H9 (cell line): Measurements from ENCODE around the gene HSPA8. TPM values are rescaled to one million over a fixed set of nuclear protein-coding genes. Genes with fewer than 3 reads are reported as not detected.

ENCODE experiments used
- DNase-seq: peaks from one replicate; pipeline ENCODE4 v3.0.0-alpha.2; 2017
- H2AFZ ChIP-seq: one replicate; pipeline ENCODE4 v1.6.1; 2013; ENCODE audit warnings: mild to moderate bottlenecking, low read length, control low read depth, moderate library complexity
- H2AK5ac ChIP-seq: 2 replicates; pipeline ENCODE4 v1.6.1; 2013; ENCODE audit warnings: low read length, control low read depth, mixed read lengths; ENCODE audit not compliant: insufficient read length
- H2BK120ac ChIP-seq: one replicate; pipeline ENCODE4 v1.6.1; 2013; ENCODE audit warnings: low read depth, mild to moderate bottlenecking, low read length, control low read depth, inconsistent platforms; ENCODE audit not compliant: poor library complexity, severe bottlenecking
- H2BK12ac ChIP-seq: 2 replicates; pipeline ENCODE4 v1.6.1; 2013; ENCODE audit warnings: low read length, control low read depth, mixed read lengths, low read depth; ENCODE audit not compliant: insufficient read length
- H2BK15ac ChIP-seq: 2 replicates; pipeline ENCODE4 v1.6.1; 2013; ENCODE audit warnings: low read depth, low read length, control low read depth
- H2BK20ac ChIP-seq: one replicate; pipeline ENCODE4 v1.6.1; 2013; ENCODE audit warnings: low read depth, mild to moderate bottlenecking, low read length, control low read depth, inconsistent platforms; ENCODE audit not compliant: poor library complexity, severe bottlenecking
- H2BK5ac ChIP-seq: 2 replicates; pipeline ENCODE4 v1.6.1; 2013; ENCODE audit warnings: low read length, control low read depth, mixed read lengths; ENCODE audit not compliant: insufficient read length
- H3K14ac ChIP-seq: 2 replicates; pipeline ENCODE4 v1.6.1; 2013; ENCODE audit warnings: low read length, control low read depth; ENCODE audit not compliant: insufficient read depth
- H3K18ac ChIP-seq: 2 replicates; pipeline ENCODE4 v1.6.1; 2013; ENCODE audit warnings: low read depth, mild to moderate bottlenecking, mixed read lengths, low read length, control low read depth; ENCODE audit not compliant: insufficient read length
- H3K23ac ChIP-seq: 2 replicates; pipeline ENCODE4 v1.6.1; 2013; ENCODE audit warnings: low read length, control low read depth, mixed read lengths, low read depth; ENCODE audit not compliant: insufficient read length
- H3K23me2 ChIP-seq: 2 replicates; pipeline ENCODE4 v1.6.1; 2013; ENCODE audit warnings: low read depth, mild to moderate bottlenecking, mixed read lengths, low read length, control low read depth; ENCODE audit not compliant: insufficient read length, poor library complexity, severe bottlenecking
- H3K27ac ChIP-seq: 2 replicates; pipeline ENCODE4 v1.5.1; 2013; ENCODE audit warnings: low read length, control low read depth, mixed read lengths, low read depth; ENCODE audit not compliant: insufficient read length
- H3K27me3 ChIP-seq: 2 replicates; pipeline ENCODE4 v1.6.1; 2013; ENCODE audit warnings: low read length, control low read depth, inconsistent platforms; ENCODE audit not compliant: insufficient read depth
- H3K4ac ChIP-seq: 2 replicates; pipeline ENCODE4 v1.6.1; 2013; ENCODE audit warnings: low read depth, mild to moderate bottlenecking, control low read depth, inconsistent platforms, low read length, moderate library complexity
- H3K4me1 ChIP-seq: 2 replicates; pipeline ENCODE4 v1.6.1; 2013; ENCODE audit warnings: low read length, control low read depth, inconsistent platforms; ENCODE audit not compliant: insufficient read depth
- H3K4me2 ChIP-seq: 2 replicates; pipeline ENCODE4 v1.6.1; 2013; ENCODE audit warnings: low read length, control low read depth, mixed read lengths; ENCODE audit not compliant: insufficient read length, insufficient read depth
- H3K56ac ChIP-seq: 2 replicates; pipeline ENCODE4 v1.6.1; 2013; ENCODE audit warnings: low read depth, mild to moderate bottlenecking, mixed read lengths, low read length, control low read depth; ENCODE audit not compliant: insufficient read length
- H3K79me1 ChIP-seq: 2 replicates; pipeline ENCODE4 v1.6.1; 2013; ENCODE audit warnings: low read depth, mild to moderate bottlenecking, moderate library complexity, low read length, control low read depth, inconsistent platforms; ENCODE audit not compliant: insufficient read depth, poor library complexity, severe bottlenecking
- H3K79me2 ChIP-seq: 2 replicates; pipeline ENCODE4 v1.6.1; 2013; ENCODE audit warnings: low read length, control low read depth, inconsistent platforms; ENCODE audit not compliant: insufficient read depth
- H3K9ac ChIP-seq: 2 replicates; pipeline ENCODE4 v1.6.1; 2013; ENCODE audit warnings: low read length, control low read depth, mixed read lengths; ENCODE audit not compliant: insufficient read length; ENCODE audit errors: extremely low read depth
- H3K9me3 ChIP-seq: one replicate; pipeline ENCODE4 v1.6.1; 2013; ENCODE audit warnings: low read depth, low read length, inconsistent platforms; ENCODE audit not compliant: control insufficient read depth
- H3T11ph ChIP-seq: one replicate; pipeline ENCODE4 v1.6.1; 2013; ENCODE audit warnings: mild to moderate bottlenecking, low read length, control low read depth, inconsistent platforms
- H4K20me1 ChIP-seq: one replicate; pipeline ENCODE4 v1.6.1; 2013; ENCODE audit not compliant: control insufficient read depth, insufficient read length, insufficient read depth
- H4K5ac ChIP-seq: 2 replicates; pipeline ENCODE4 v1.6.1; 2013; ENCODE audit warnings: low read depth, mild to moderate bottlenecking, mixed read lengths, low read length, control low read depth; ENCODE audit not compliant: insufficient read length
- H4K8ac ChIP-seq: replicated peaks from 2 replicates; pipeline ENCODE4 v1.6.1; 2013; ENCODE audit warnings: low read length, control low read depth, mixed read lengths, low read depth; ENCODE audit not compliant: insufficient read length
- H4K91ac ChIP-seq: 2 replicates; pipeline ENCODE4 v1.6.1; 2013; ENCODE audit warnings: low read depth, mild to moderate bottlenecking, moderate library complexity, mixed read lengths, low read length, control low read depth; ENCODE audit not compliant: insufficient read length
- H3K27ac Mint-ChIP-seq, 3 experiments: 2 replicates in 2 of 3; 3 replicates in 1 of 3; pipeline ENCODE4 v1.8.0; 2020 to 2021; ENCODE audit warnings: mixed read lengths in 3 of 3, mild to moderate bottlenecking in 1 of 3, moderate library complexity in 1 of 3
- H3K27me3 Mint-ChIP-seq: 2 replicates; pipeline ENCODE4 v1.8.0; 2021; ENCODE audit warnings: low read depth, mild to moderate bottlenecking, moderate library complexity, mixed read lengths
- H3K36me3 Mint-ChIP-seq, 3 experiments: 2 replicates in 2 of 3; 3 replicates in 1 of 3; pipeline ENCODE4 v1.8.0; 2020 to 2021; ENCODE audit warnings: low read depth in 3 of 3, mixed read lengths in 3 of 3; ENCODE audit not compliant: insufficient read depth in 1 of 3
- H3K4me1 Mint-ChIP-seq, 2 experiments: 2 replicates each; pipeline ENCODE4 v1.8.0; 2020; ENCODE audit warnings: mixed read lengths in 2 of 2
- H3K4me3 Mint-ChIP-seq, 2 experiments: 2 replicates in 1 of 2; 3 replicates in 1 of 2; pipeline ENCODE4 v1.8.0; 2020 to 2021; ENCODE audit warnings: mild to moderate bottlenecking in 2 of 2, mixed read lengths in 2 of 2, moderate library complexity in 1 of 2
- H3K9me3 Mint-ChIP-seq, 2 experiments: 2 replicates in 1 of 2; 3 replicates in 1 of 2; pipeline ENCODE4 v1.8.0; 2020; ENCODE audit warnings: mild to moderate bottlenecking in 2 of 2, mixed read lengths in 2 of 2, moderate library complexity in 1 of 2
- CTCF ChIP-seq: fragments of 200-600 bp; sonication (generic); conservative IDR thresholded peaks from 3 replicates; pipeline ENCODE4 v1.8.0; 2021; ENCODE audit warnings: antibody characterized with exemption, mild to moderate bottlenecking
- WGBS: extraction: QIAGEN DNeasy Blood & Tissue Kit; methylation state at CpG from one replicate; pipeline ENCODE4 v1.1.7; 2013; ENCODE audit warnings: missing lambda C conversion rate, low lambda C conversion rate, mixed read lengths; ENCODE audit not compliant: insufficient read length; ENCODE audit errors: extremely low coverage; 5-methylcytosine and 5-hydroxymethylcytosine counted together
- total RNA-seq: library from RNA; stranded (reverse); gene quantifications from 2 replicates; pipeline ENCODE4 v1.2.1, GENCODE V29; 2021

The HSPA8 gene
- total RNA-seq, 1 experiment from 2014 or later = 2,160 TPM

- Histone ChIP-seq H3T11ph (no peak overlapping the region), H2AK5ac (no peak overlapping the region), H2BK12ac (no peak overlapping the region), H2AFZ (no peak overlapping the region), H3K9me3 (no peaks in the 10 kb centered on the region), H3K4me1 (no peaks in the 10 kb centered on the region), H3K14ac (no peak overlapping the region), H3K9ac (no peak overlapping the region), H4K91ac (no peak overlapping the region), H4K5ac (no peak overlapping the region), H3K4me2 (no peak overlapping the region), H3K79me2 (peaks cover 2% of the 10 kb centered on the region; the same call in 1 of the 2 replicates), H4K8ac (no peak overlapping the region), H2BK15ac (no peak overlapping the region), H3K79me1 (no peaks in the 10 kb centered on the region), H2BK120ac (no peak overlapping the region), H3K56ac (no peak overlapping the region), H3K4ac (no peak overlapping the region), H3K27ac (no peak overlapping the region), H2BK20ac (no peak overlapping the region), H4K20me1 (no peaks in the 10 kb centered on the region), H3K23me2 (peaks cover 2% of the 10 kb centered on the region), H3K23ac (no peak overlapping the region), H3K18ac (no peak overlapping the region), H2BK5ac (no peak overlapping the region), H3K27me3 (no peaks in the 10 kb centered on the region)
- H3K27ac Mint-ChIP-seq = peak overlapping the region in 2 of 3 experiments; percentile 85 to 90; a peak in 4 of 7 replicates
- peak overlapping the region in 1 of 2 experiments; percentile 27; a peak in 1 of 5 replicates for H3K4me3 Mint-ChIP-seq
- H3K4me1 Mint-ChIP-seq = peaks cover 21 to 29% of the 10 kb centered on the region in 2 experiments
- peak; percentile 34 for DNase-seq
- no peaks in the 10 kb centered on the region for H3K9me3 Mint-ChIP-seq
- H3K27me3 Mint-ChIP-seq = peaks cover under 1% of the 10 kb centered on the region; the same call in 1 of the 2 replicates
- H3K36me3 Mint-ChIP-seq = peaks cover 34 to 60% (median 49%) of the 10 kb centered on the region in 3 experiments
- TF ChIP-seq CTCF = no peak
- WGBS = no CpG with 5 or more reads among the region's 6 CpGs
These were observed 6.6 kb downstream of the HSPA8 start for GRCh38 chr11:123055191-123055901.
